Choroid plexus epithelial cell (primary cell): ENCODE results near the gene SLIT1.

Experiments
- DNase-seq: peaks from one replicate; pipeline ENCODE4 v3.0.0-alpha.2; 2010; ENCODE audit warnings: low read depth
- H3K4me3 ChIP-seq: 2 replicates; pipeline ENCODE4 v1.5.1; 2011; ENCODE audit warnings: low read depth, mild to moderate bottlenecking, control low read depth, low read length, moderate library complexity
- CTCF ChIP-seq: conservative IDR thresholded peaks from 2 replicates; pipeline ENCODE4 v1.5.1; 2011; ENCODE audit warnings: low read depth, mild to moderate bottlenecking, control low read depth, inconsistent platforms, low read length, moderate library complexity

SLIT1 gene

GRCh38 chr10:97138174-97138573, 47.6 kb downstream of the SLIT1 start:
- no peak for DNase-seq
- no peak for TF ChIP-seq CTCF
- no peak overlapping the region for H3K4me3 ChIP-seq

- no peak for DNase-seq
- no peak overlapping the region for H3K4me3 ChIP-seq
- no peak for TF ChIP-seq CTCF
Measured at GRCh38 chr10:97136756-97137155, 49.0 kb downstream of the SLIT1 start.

GRCh38 chr10:97135464-97135863, 50.3 kb downstream of the SLIT1 start:
- no peak overlapping the region for H3K4me3 ChIP-seq
- no peak for DNase-seq
- TF ChIP-seq CTCF, result no peak

GRCh38 chr10:97134983-97135382, 50.8 kb downstream of the SLIT1 start:
- no peak overlapping the region for H3K4me3 ChIP-seq
- TF ChIP-seq CTCF, result no peak
- no peak for DNase-seq

- DNase-seq, result no peak
- no peak for TF ChIP-seq CTCF
- no peak overlapping the region for H3K4me3 ChIP-seq
Measured at GRCh38 chr10:97134110-97134509, 51.6 kb downstream of the SLIT1 start.

GRCh38 chr10:97132273-97132672, 53.5 kb downstream of the SLIT1 start:
- no peak overlapping the region for H3K4me3 ChIP-seq
- no peak for DNase-seq
- no peak for TF ChIP-seq CTCF

GRCh38 chr10:97131666-97132065, 54.1 kb downstream of the SLIT1 start:
- TF ChIP-seq CTCF, result no peak
- DNase-seq, result no peak
- H3K4me3 ChIP-seq, result no peak overlapping the region
